ENCODE measurements around the gene HARS1. TPM values are rescaled to one million over a fixed set of nuclear protein-coding genes. Genes with fewer than 3 reads are reported as not detected.
"Not testable (repeated sequence)": the region's sequence is repeated elsewhere in the genome, so short reads cannot be mapped to it uniquely, and the experiment has no call there.

Gene HARS1
- polyA plus RNA-seq, 4 donors, result 55.2 to 81.9 (median 67.2) TPM

DNA sequence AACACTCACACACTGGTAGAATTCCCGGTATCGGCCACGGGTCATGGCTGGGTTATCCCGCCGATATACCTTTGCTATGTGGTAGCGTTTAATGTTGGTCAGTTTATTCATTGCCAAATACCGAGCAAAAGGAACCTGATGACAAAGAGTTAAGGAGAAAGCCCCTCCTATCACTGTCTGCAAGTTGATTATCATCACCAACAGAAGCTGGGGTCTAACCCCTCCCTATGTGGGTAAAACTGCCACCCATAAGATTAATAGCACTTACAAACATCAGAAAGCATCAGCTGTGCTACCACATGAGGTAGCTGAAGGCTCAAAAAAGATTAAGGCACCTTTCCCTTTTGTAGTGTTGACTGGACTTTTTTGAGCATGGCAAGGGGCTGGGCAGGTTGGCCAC is 12.2 kb downstream of the HARS1 start:
- DNase-seq (ENCODE audit: low read depth in 4 of 4, low spot score in 3 of 4), result no peak

- no peak for DNase-seq (ENCODE audit: low read depth in 4 of 4, low spot score in 3 of 4)
Measured at GRCh38 chr5:140677947-140678346, 13.2 kb downstream of the HARS1 start.

DNA sequence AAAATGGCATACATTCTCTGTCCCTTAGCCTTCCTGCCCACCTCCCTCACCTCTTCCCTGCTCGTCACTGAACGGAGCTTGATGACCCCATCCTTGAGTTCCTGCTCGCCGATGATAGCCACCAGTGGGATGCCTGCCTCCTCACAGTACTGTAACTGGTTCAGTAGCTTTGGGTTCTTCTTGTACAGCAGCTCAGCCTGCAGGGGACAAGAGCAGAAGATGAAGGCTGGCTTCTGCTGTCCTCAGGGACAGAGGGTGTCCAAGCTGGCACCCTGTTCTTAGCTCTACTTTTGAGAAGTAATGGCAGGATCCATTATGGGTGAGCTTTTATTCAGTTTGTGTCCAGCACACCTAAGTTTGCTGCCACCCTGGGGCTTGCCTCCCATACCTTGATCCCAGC is 16.5 kb downstream of the HARS1 start:
- DNase-seq (ENCODE audit: low read depth in 4 of 4, low spot score in 3 of 4), result no peak

DNA sequence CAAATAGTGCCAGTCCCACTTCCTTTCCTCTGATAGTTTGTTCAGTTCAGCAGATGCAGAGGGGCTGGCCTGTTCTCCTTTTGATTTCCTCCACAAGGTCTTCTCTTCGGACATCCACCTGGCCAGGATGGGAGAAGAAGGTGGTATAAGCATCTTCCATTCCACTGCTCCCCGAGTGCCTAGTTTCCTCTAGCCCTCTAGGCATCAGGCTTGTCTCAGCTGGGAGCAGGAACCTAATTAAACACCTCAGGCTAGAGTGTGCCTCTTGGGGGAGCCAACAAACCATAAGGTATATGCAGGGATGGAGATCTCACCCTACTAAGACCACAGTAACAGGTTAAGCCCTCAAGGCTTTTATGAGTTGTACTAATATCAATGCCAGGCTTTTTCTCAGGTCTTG is 17.0 kb downstream of the HARS1 start:
- no peak for DNase-seq (ENCODE audit: low read depth in 4 of 4, low spot score in 3 of 4)

- no peak for DNase-seq (ENCODE audit: low read depth in 4 of 4, low spot score in 3 of 4)
Measured at GRCh38 chr5:140673187-140673976, 17.8 kb downstream of the HARS1 start, which contains the start of gene DND1. TSS of gene DND1 (minus strand) at chr5:140673576. CDS start at chr5:140673542, 34 bp downstream.

DNA sequence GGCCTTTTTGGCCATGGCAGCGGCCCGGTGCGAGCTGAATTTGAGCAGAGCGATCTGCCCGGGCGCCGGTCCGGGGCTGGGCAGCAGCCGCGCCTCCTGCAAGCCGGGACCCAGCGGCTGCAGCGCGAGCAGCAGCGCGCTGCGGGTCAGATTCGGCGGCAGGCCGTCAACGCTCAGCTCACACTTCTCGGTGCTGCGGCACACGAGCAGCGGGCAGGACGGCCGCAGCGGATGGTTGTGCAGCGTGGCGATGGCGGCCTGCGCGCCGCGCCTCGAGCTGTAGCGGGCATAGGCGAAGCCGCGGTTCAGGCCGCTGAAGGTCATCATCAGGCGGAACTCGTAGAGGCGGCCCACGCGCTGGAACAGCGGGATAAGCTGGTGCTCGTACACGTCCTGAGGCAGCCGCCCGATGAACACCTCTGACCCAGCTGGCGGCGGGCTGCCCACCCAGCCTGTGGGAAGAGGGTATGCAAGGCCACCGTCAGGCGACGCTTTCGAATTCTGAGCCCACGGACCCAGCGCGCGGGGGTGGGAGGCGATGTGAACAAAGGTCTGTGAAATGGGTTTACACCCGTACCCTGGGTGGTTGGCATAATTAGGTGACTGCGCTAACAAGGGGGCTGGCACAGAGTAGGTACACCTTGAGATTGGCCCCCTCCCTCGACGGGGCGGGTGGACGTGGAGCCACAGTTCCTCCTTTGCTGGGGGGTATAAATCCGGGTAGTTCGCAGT is 18.5 kb downstream of the HARS1 start:
- DNase-seq (ENCODE audit: low read depth in 4 of 4, low spot score in 3 of 4), result no peak

- DNase-seq (ENCODE audit: low read depth in 4 of 4, low spot score in 3 of 4), result no peak
Measured at GRCh38 chr5:140671472-140672125, 19.6 kb downstream of the HARS1 start.

GRCh38 chr5:140671035-140671434 is 20.1 kb downstream of the HARS1 start:
- DNase-seq (ENCODE audit: low read depth in 4 of 4, low spot score in 3 of 4), result not testable (repeated sequence)

DNA sequence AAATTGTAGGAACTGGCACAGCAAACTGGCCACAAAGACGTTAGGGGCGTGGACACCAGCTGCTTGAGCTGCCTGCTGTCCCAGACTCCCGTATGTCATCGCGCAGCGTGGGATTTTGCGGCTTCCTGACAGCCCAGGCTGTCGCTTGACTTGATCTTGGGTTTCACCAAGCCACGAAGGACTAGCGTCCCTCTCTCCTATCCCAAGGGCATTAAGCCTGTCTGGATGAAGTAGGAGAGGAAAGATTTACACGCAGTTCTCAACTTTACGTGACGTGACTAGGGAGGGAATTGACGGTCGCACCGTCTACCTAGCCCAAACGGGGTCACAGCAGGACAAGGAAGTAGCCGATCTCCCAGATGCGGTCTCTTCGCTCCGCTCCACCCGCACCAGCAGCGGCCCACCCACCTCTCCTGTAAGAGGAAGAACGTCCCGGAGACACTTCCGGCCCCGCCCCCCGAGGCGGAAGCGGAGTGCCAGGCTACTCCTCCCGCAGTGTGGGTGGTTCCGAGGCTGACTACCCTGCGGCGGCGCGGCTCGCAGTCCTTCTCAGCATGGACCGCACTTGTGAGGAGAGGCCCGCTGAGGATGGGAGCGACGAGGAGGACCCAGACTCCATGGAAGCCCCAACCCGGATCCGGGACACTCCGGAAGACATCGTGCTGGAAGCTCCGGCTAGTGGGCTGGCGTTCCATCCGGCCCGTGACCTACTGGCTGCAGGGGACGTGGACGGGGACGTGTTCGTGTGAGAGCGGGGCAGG is 26.6 kb downstream of the HARS1 start, which contains the start of gene WDR55:
Gene WDR55 (plus strand): TSS at position 546 of the 761 bp plus-strand sequence. CDS start 9 bp downstream, at position 555.
- peak; percentile 70 to 81 (median 78) for DNase-seq (ENCODE audit: low read depth in 4 of 4, low spot score in 3 of 4)

GRCh38 chr5:140664030-140664358 is 27.2 kb downstream of the HARS1 start:
- peak in 1 of 4 donors; percentile 18 for DNase-seq (ENCODE audit: low read depth in 4 of 4, low spot score in 3 of 4)

DNA sequence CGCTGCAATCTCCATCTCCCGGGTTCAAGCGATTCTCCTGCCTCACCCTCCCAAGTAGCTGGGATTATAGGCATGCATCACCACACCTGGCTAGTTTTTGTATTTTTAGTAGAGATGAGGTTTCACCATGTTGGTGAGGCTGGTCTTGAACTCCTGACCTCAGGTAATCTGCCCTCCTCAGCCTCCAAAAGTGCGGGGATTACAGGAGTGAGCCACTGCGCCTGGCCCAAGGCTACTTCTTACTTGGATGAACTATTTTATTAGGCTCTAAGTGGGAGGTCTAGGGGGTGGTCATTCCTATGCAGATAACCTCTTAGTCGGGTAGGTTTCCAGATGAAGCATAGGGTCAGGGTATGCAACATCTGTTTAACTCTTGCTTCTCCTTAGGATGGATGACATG is 30.8 kb downstream of the HARS1 start:
- not testable (repeated sequence) for DNase-seq (ENCODE audit: low read depth in 4 of 4, low spot score in 3 of 4)

DNA sequence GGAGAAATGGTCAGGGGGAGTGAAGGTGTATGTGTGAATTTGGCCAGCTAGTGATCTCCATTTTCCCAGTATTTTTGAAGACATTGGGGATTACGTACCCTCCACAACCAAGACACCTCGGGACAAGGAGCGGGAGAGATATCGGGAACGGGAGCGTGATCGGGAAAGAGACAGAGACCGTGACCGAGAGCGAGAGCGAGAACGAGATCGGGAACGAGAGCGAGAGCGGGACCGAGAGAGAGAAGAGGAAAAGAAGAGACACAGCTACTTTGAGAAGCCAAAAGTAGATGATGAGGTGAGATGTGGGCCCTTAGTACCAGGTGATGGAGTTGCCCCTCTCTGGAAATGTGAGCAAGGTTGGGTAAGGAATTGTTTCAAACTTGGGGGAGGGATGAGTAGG is 32.3 kb downstream of the HARS1 start:
- no peak for DNase-seq (ENCODE audit: low read depth in 4 of 4, low spot score in 3 of 4)

DNA sequence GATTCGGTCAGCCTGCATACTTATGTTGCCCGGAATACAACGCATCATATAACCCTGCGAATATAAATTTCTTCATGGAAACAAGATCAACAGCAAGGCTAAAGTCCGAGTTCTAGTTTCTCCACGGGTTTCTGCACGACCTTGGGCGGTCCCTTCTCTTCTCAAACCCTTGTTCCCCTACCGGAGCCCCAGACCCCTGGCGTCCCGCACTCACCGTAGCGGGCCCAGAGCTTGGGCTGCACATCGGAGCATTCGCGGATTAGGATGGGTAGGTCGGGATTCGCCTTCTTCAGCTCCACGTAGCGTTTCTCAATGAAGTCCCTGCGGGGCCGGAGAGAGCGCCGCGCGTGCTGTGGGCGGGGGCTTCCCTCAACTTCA is 44.1 kb downstream of the HARS1 start:
- no peak for DNase-seq (ENCODE audit: low read depth in 4 of 4, low spot score in 3 of 4)

- DNase-seq (ENCODE audit: low read depth in 4 of 4, low spot score in 3 of 4), result no peak
Measured at GRCh38 chr5:140642718-140643117, 48.5 kb downstream of the HARS1 start.

- no peak for DNase-seq (ENCODE audit: low read depth in 4 of 4, low spot score in 3 of 4)
Measured at GRCh38 chr5:140641716-140642115, 49.5 kb downstream of the HARS1 start.

- peak; percentile 74 to 83 (median 80) for DNase-seq (ENCODE audit: low read depth in 4 of 4, low spot score in 3 of 4)
Measured at GRCh38 chr5:140639148-140639981, 51.8 kb downstream of the HARS1 start, which contains the start of gene TMCO6. TSS of gene TMCO6 (plus strand) at chr5:140639451. CDS start at chr5:140639528, 77 bp downstream.

- DNase-seq (ENCODE audit: low read depth in 4 of 4, low spot score in 3 of 4), result not testable (repeated sequence)
Measured at GRCh38 chr5:140638898-140639147, 52.3 kb downstream of the HARS1 start.

- DNase-seq (ENCODE audit: low read depth in 4 of 4, low spot score in 3 of 4), result no peak
Measured at GRCh38 chr5:140637371-140638100, 53.6 kb downstream of the HARS1 start.
